Heart left ventricle (tissue), 16 donors: ENCODE data around the gene LRRC58. TPM values are rescaled to one million over a fixed set of nuclear protein-coding genes. Genes with fewer than 3 reads are reported as not detected.

ENCODE experiments used
- ATAC-seq, 4 donors: fragments of 200-7000 bp; cut with Tn5 transposase; one replicate each; pipeline ENCODE4 v1.9.1; 2020 to 2022; ENCODE audit warnings: moderate library complexity in 4 of 4, mild to moderate bottlenecking in 3 of 4, moderate number of reproducible peaks in 1 of 4
- DNase-seq, 5 donors: peaks; one replicate each; pipeline ENCODE4 v3.0.0-alpha.2; 2020
- H3K27ac ChIP-seq, 12 donors: fragments of 200-600 bp; sonication (generic) in 4 of 12; one replicate each; pipeline versions ENCODE4 v1.5.0 to v1.8.0; 2016 to 2022; ENCODE audit warnings: mild to moderate bottlenecking in 2 of 12
- H3K27me3 ChIP-seq, 9 donors: fragments of 200-600 bp; sonication (generic) in 2 of 9; one replicate each; pipeline versions ENCODE4 v1.5.1 to v1.8.0; 2016 to 2022; ENCODE audit warnings: mild to moderate bottlenecking in 3 of 9
- H3K36me3 ChIP-seq, 9 donors: fragments of 200-600 bp; sonication (generic) in 2 of 9; one replicate each; pipeline versions ENCODE4 v1.5.0 to v1.8.0; 2018 to 2022; ENCODE audit warnings: mild to moderate bottlenecking in 2 of 9
- H3K4me1 ChIP-seq, 12 donors: fragments of 200-600 bp; sonication (generic) in 4 of 12; one replicate each; pipeline versions ENCODE4 v1.5.0 to v1.8.0; 2016 to 2022; ENCODE audit warnings: mild to moderate bottlenecking in 3 of 12
- H3K4me3 ChIP-seq, 12 donors: fragments of 200-600 bp; sonication (generic) in 4 of 12; one replicate each; pipeline versions ENCODE4 v1.5.0 to v1.8.0; 2017 to 2022; ENCODE audit warnings: mild to moderate bottlenecking in 9 of 12, moderate library complexity in 4 of 12
- H3K9me3 ChIP-seq, 12 donors: fragments of 200-600 bp; sonication (generic) in 4 of 12; one replicate each; pipeline versions ENCODE4 v1.5.0 to v1.8.0; 2016 to 2022; ENCODE audit warnings: mild to moderate bottlenecking in 1 of 12
- CTCF ChIP-seq, 12 donors: fragments of 200-600 bp; sonication (generic) in 4 of 12; IDR thresholded peaks; one replicate each; pipeline versions ENCODE4 v1.5.0 to v1.8.0; 2018 to 2022; ENCODE audit warnings: antibody characterized with exemption in 12 of 12, mild to moderate bottlenecking in 5 of 12
- POLR2A ChIP-seq, 2 donors: fragments of 450-650 bp; IDR thresholded peaks; one replicate each; pipeline ENCODE4 v1.6.1; 2017; ENCODE audit warnings: antibody characterized with exemption in 2 of 2, mild to moderate bottlenecking in 2 of 2, moderate library complexity in 2 of 2
- WGBS, 4 donors: extraction: QIAGEN DNeasy Blood & Tissue Kit in 2 of 4; methylation state at CpG; one replicate each; pipeline versions ENCODE4 v1.1.5 to v1.1.7; 2013 to 2018; 5-methylcytosine and 5-hydroxymethylcytosine counted together
- intact Hi-C, 10 donors: fragments of 100-400 bp; cut with DNase I; formaldehyde crosslinking; loops; one replicate each; pipeline versions ENCODE4 v1.11.1 to v1.14.2; 2022
- microRNA counts, 2 donors: library from miRNA; unstranded; fragments of <30 nt; microRNA quantifications; one replicate each; lab custom pipeline; 2016
- polyA plus RNA-seq, 2 donors: library from polyadenylated mRNA; stranded (reverse); fragments of 200-250 nt; gene quantifications; one replicate each; pipeline ENCODE4 v1.2.3, GENCODE V29; 2013
- total RNA-seq, 9 donors: library from RNA; depleted of rRNA in 2 of 9; stranded (reverse); fragments of >200 nt in 2 of 9; fragmentation: NEBNext Ultra II Directional in 3 of 9; extraction: Animal tissue kit (Norgen Biotek cat#: 25700) in 3 of 9; gene quantifications; one replicate each; pipeline versions ENCODE4 v1.1.0 to v1.2.4, GENCODE V29; 2016 to 2023
- donor health status: ischemic (EF 13 %, LVEDD 7.1; RV severe dilation, severe dysfunction).
- donor health status: healthy with polysubstance abuse.
- donor health status: DM: no; HTN: yes; CAD: no.
- donor health status: DM: no; HTN: no; CAD: no.
- donor health status: ischemic (EF 25% LVEDD 6.9; RV normal size, moderate dysfunction).
- donor health status: ischemic (EF 25% LVEDD 5.7; RV mildly dilated, moderate dysfunction).
- donor health status: healthy.
- donor health status: DM: yes; HTN: yes; CAD: no.
- donor health status: ischemic (EF 35%, LVEDD 5.7; RV mildly dilated, moderate dysfunction).
- donor health status: nonischemic (EF 11% LVEDD 7.7; RV severe dilation, severe dysfunction).
- donor health status: DM: yes; HTN: yes; CAD: no.
- donor health status: PGD.
- donor health status: ischemic (EF 29% LVEDD 5.4; RV normal size, mild dysfunction).
- donor health status: nonischemic (EF 23%, LVEDD 6.1; RV moderate dilation, normal function).

Gene LRRC58
- total and polyA plus RNA-seq, 11 donors, result 2.3 to 17.9 (median 9.1) TPM

DNA sequence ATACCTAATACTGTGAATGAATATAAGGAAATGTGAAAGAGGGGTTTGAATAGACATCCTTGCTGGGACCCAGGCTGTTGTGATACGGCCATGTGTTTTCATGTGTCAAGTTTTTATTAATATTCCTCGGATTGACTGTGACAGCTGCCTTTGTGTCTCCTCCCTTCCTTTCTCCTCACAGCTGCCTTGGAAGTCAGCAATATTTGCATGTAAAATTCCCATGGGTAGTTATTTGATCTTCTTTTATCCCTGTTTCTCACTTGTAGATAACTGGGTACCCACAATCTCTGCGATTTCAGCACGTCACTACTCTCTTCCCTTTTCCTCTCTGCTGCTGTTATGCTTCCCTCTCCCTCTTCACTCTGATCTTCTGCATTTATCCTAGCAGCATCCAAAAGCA is 73.5 kb downstream of the LRRC58 start:
- Histone ChIP-seq H3K27me3 (peaks cover 0 to 2% (median 0%) of the 10 kb centered on the region in 9 donors), H3K27ac (no peak overlapping the region), H3K9me3 (no peaks in the 10 kb centered on the region), H3K4me3 (no peak overlapping the region), H3K36me3 (no peaks in the 10 kb centered on the region), H3K4me1 (peaks cover 0 to 3% (median 0%) of the 10 kb centered on the region in 12 donors)
- no peak for DNase-seq
- ATAC-seq, result no peak
- no peak for TF ChIP-seq CTCF (IDR thresholded peaks at IDR 0.05)
- no peak for TF ChIP-seq POLR2A (IDR thresholded peaks at IDR 0.05)
- intact Hi-C loops, result no loop called here
- 31 to 36% (median 35%) methylated on average over 4 of the region's 4 CpGs for WGBS, 4 donors

GRCh38 chr3:120274739-120275167 is 74.4 kb downstream of the LRRC58 start:
- Histone ChIP-seq H3K27ac (peak overlapping the region in 2 of 12 donors; percentile 26 to 30), H3K4me1 (peaks cover 0 to 3% (median 0%) of the 10 kb centered on the region in 12 donors), H3K9me3 (no peaks in the 10 kb centered on the region), H3K4me3 (no peak overlapping the region), H3K36me3 (no peaks in the 10 kb centered on the region), H3K27me3 (peaks cover 0 to 2% (median 0%) of the 10 kb centered on the region in 9 donors)
- intact Hi-C loops, result no loop called here
- ATAC-seq (peak; percentile 26 to 98 (median 80)), DNase-seq (peak in 3 of 5 donors; percentile 14 to 69 (median 69))
- WGBS, 4 donors, result 16 to 39% (median 33%) methylated on average over 5 of the region's 5 CpGs
- no peak for TF ChIP-seq CTCF (IDR thresholded peaks at IDR 0.05)
- no peak for TF ChIP-seq POLR2A (IDR thresholded peaks at IDR 0.05)

MicroRNA genes within 50 kb of the gene (microRNA counts, 767-probe panel; counts per million panel counts)
- 1,378 to 1,799 counts per million in 2 donors for microRNA hsa-miR-198 (lab: Ali Mortazavi, UCI)

Other genes starting within 250 kb of the LRRC58 start
- gene GPR156, start 64.1 kb downstream of the LRRC58 start, total RNA-seq, result under 1 TPM in 4 of 9 donors, not detected in 5; 0.07 to 0.24 (median 0.20) TPM
- under 1 TPM; 0.06 to 0.08 TPM for gene GPR156, start 64.1 kb downstream of the LRRC58 start, polyA plus RNA-seq
- 100 to 1,000 TPM; 138 to 667 (median 220) TPM for gene FSTL1, start 101.6 kb upstream of the LRRC58 start, total RNA-seq
- 100 to 1,000 TPM in 1 of 2 donors, 10 to 100 TPM in 1; 43.8 to 146 TPM for gene FSTL1, start 101.6 kb upstream of the LRRC58 start, polyA plus RNA-seq
- gene NDUFB4, start 247.0 kb upstream of the LRRC58 start, total RNA-seq, result 100 to 1,000 TPM; 283 to 596 (median 505) TPM
- 100 to 1,000 TPM; 477 to 899 TPM for gene NDUFB4, start 247.0 kb upstream of the LRRC58 start, polyA plus RNA-seq